ENCODE measurements around the gene ACER3. TPM values are rescaled to one million over a fixed set of nuclear protein-coding genes. Genes with fewer than 3 reads are reported as not detected.

Gene ACER3
- total RNA-seq, 4 donors from 2014 or later = 20.5 to 30.6 (median 23.0) TPM

DNA sequence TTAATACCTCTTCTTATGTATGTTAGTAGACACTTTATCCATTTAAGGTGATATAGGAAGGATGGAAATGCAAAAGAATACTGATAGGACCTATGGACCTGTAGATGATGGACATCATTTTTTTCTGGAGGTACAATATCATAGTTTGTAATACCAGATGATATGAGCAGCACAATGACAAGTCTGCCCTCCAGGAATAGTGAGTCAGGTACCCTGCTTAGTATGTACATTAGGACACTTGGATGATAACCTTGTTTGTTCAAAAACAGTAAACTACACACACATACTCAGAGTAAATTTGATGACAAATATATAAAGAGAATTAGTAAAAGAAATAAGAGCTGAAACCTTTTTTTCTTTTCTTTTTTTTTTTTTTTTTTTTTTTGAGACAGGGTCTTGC lies 114.8 kb downstream of the ACER3 start:
- H3K27ac ChIP-seq = no peak overlapping the region
- no peak for DNase-seq (ENCODE audit: low spot score in 2 of 2)
- no peaks in the 10 kb centered on the region for H3K4me1 ChIP-seq
- no peaks in the 10 kb centered on the region for H3K27me3 ChIP-seq
- no peak overlapping the region for H3K4me3 ChIP-seq
- H3K36me3 ChIP-seq = peaks cover 0 to 50% (median 9%) of the 10 kb centered on the region in 3 donors
- peaks cover 0 to 31% (median 5%) of the 10 kb centered on the region in 4 donors for H3K9me3 ChIP-seq
- no peak for TF ChIP-seq EP300 (IDR thresholded peaks at IDR 0.05)
- TF ChIP-seq CTCF (IDR thresholded peaks at IDR 0.05) = no peak
- no peak for TF ChIP-seq POLR2A (IDR thresholded peaks at IDR 0.05)

- DNase-seq (ENCODE audit: low spot score in 2 of 2) = no peak
- H3K36me3 ChIP-seq = peaks cover 0 to 41% (median 9%) of the 10 kb centered on the region in 3 donors
- no peaks in the 10 kb centered on the region for H3K27me3 ChIP-seq
- no peak overlapping the region for H3K27ac ChIP-seq
- H3K4me3 ChIP-seq = no peak overlapping the region
- TF ChIP-seq POLR2A (IDR thresholded peaks at IDR 0.05) (no peak), EP300 (IDR thresholded peaks at IDR 0.05) (no peak), CTCF (IDR thresholded peaks at IDR 0.05) (no peak)
- WGBS, 2 donors = 96 to 100% methylated on average over 6 to 7 of the region's 8 CpGs
- H3K4me1 ChIP-seq = no peaks in the 10 kb centered on the region
- peaks cover 0 to 14% (median 0%) of the 10 kb centered on the region in 4 donors for H3K9me3 ChIP-seq
Measured at GRCh38 chr11:76977791-76978190, 117.1 kb downstream of the ACER3 start.

- no peak for TF ChIP-seq EP300 (IDR thresholded peaks at IDR 0.05)
- TF ChIP-seq CTCF (IDR thresholded peaks at IDR 0.05) = no peak
- no peak for TF ChIP-seq POLR2A (IDR thresholded peaks at IDR 0.05)
Measured at GRCh38 chr11:76978239-76978638, 117.5 kb downstream of the ACER3 start.

GRCh38 chr11:76978818-76979217 lies 118.1 kb downstream of the ACER3 start:
- 85 to 97% methylated on average over 1 to 3 of the region's 3 CpGs for WGBS, 2 donors
- Histone ChIP-seq H3K4me3 (no peak overlapping the region), H3K27me3 (no peaks in the 10 kb centered on the region), H3K4me1 (no peaks in the 10 kb centered on the region), H3K36me3 (peaks cover 0 to 40% (median 9%) of the 10 kb centered on the region in 3 donors), H3K9me3 (peaks cover 0 to 14% (median 0%) of the 10 kb centered on the region in 4 donors), H3K27ac (no peak overlapping the region)
- no peak for DNase-seq (ENCODE audit: low spot score in 2 of 2)
- no peak for TF ChIP-seq EP300 (IDR thresholded peaks at IDR 0.05)
- TF ChIP-seq CTCF (IDR thresholded peaks at IDR 0.05) = no peak
- no peak for TF ChIP-seq POLR2A (IDR thresholded peaks at IDR 0.05)

More at GRCh38 chr11:76978239-76978638, 117.5 kb downstream of the ACER3 start:
- DNase-seq (ENCODE audit: low spot score in 2 of 2) = no peak
- whole genome bisulfite sequencing, 2 donors = 98% methylated on average over 4 of the region's 4 CpGs
- peaks cover 0 to 14% (median 0%) of the 10 kb centered on the region in 4 donors for H3K9me3 ChIP-seq
- H3K36me3 ChIP-seq = peaks cover 0 to 39% (median 9%) of the 10 kb centered on the region in 3 donors
- H3K27me3 ChIP-seq = no peaks in the 10 kb centered on the region
- no peak overlapping the region for H3K4me3 ChIP-seq
- H3K4me1 ChIP-seq = no peaks in the 10 kb centered on the region
- H3K27ac ChIP-seq = no peak overlapping the region

GRCh38 chr11:76980196-76980595 lies 119.5 kb downstream of the ACER3 start:
- H3K9me3 ChIP-seq = peaks cover 0 to 14% (median 0%) of the 10 kb centered on the region in 4 donors
- no peak for DNase-seq (ENCODE audit: low spot score in 2 of 2)
- TF ChIP-seq POLR2A (IDR thresholded peaks at IDR 0.05) (no peak), EP300 (IDR thresholded peaks at IDR 0.05) (no peak), CTCF (IDR thresholded peaks at IDR 0.05) (no peak)
- no peak overlapping the region for H3K27ac ChIP-seq
- H3K4me1 ChIP-seq = no peaks in the 10 kb centered on the region
- H3K4me3 ChIP-seq = no peak overlapping the region
- H3K36me3 ChIP-seq = peaks cover 0 to 44% (median 9%) of the 10 kb centered on the region in 3 donors
- H3K27me3 ChIP-seq = no peaks in the 10 kb centered on the region
